Activated CD8-positive, alpha-beta T cell treated with anti-CD3 and anti-CD28 coated beads for 36 hours (primary cell): Measurements from ENCODE around the gene GLDC. TPM values are rescaled to one million over a fixed set of nuclear protein-coding genes. Genes with fewer than 3 reads are reported as not detected.

Experiments
- ATAC-seq: fragments of 200-7000 bp; cut with Tn5 transposase; one replicate; pipeline ENCODE4 v1.10.0; 2021; ENCODE audit warnings: mild to moderate bottlenecking, moderate library complexity
- CTCF ChIA-PET: fragments of 350-600 bp; sonication (Branson Sonifier 250); formaldehyde crosslinking; loops from one replicate; lab custom pipeline; 2021; ENCODE audit warnings: antibody characterized with exemption; lab: Charles Lee
- POLR2A ChIA-PET: fragments of 350-600 bp; sonication (Branson Sonifier 250); formaldehyde crosslinking; loops from one replicate; lab custom pipeline; 2021; ENCODE audit warnings: antibody characterized with exemption; lab: Charles Lee
- DNase-seq: peaks from one replicate; pipeline ENCODE4 v3.0.0-alpha.2; 2020
- H3K27ac Mint-ChIP-seq: one replicate; pipeline ENCODE4 v1.8.0; 2021; ENCODE audit warnings: mild to moderate bottlenecking, mixed read lengths
- H3K27me3 Mint-ChIP-seq: one replicate; pipeline ENCODE4 v1.8.0; 2021; ENCODE audit warnings: mixed read lengths
- H3K36me3 Mint-ChIP-seq: one replicate; pipeline ENCODE4 v1.8.0; 2021; ENCODE audit warnings: low read depth, mixed read lengths
- H3K4me1 Mint-ChIP-seq: one replicate; pipeline ENCODE4 v1.8.0; 2021; ENCODE audit warnings: low read depth, mixed read lengths
- H3K4me3 Mint-ChIP-seq: one replicate; pipeline ENCODE4 v1.8.0; 2021; ENCODE audit warnings: mild to moderate bottlenecking, moderate library complexity, mixed read lengths
- H3K9me3 Mint-ChIP-seq: one replicate; pipeline ENCODE4 v1.8.0; 2021; ENCODE audit warnings: mixed read lengths
- CTCF ChIP-seq: fragments of 200-600 bp; IDR thresholded peaks from one replicate; pipeline ENCODE4 v1.8.0; 2022; ENCODE audit warnings: antibody characterized with exemption, mild to moderate bottlenecking
- intact Hi-C: fragments of 100-400 bp; cut with micrococcal nuclease; formaldehyde crosslinking; loops from one replicate; pipeline ENCODE4 v1.10.0; 2022
- total RNA-seq, 2 experiments: library from RNA; stranded (reverse); gene quantifications; one replicate each; pipeline ENCODE4 v1.2.3, GENCODE V29; 2021

GLDC gene
- total RNA-seq, 2 experiments from 2014 or later = 0.63 to 1.3 TPM

GRCh38 chr9:6680797-6681146 is 35.2 kb upstream of the GLDC start:
- intact Hi-C loops = loop anchor here (5.0 kb wide), 2 partner anchors 77 to 268 kb away; partner anchors contain the start of genes KDM4C and UHRF2
- no peak for TF ChIP-seq CTCF
- H3K36me3 Mint-ChIP-seq = peaks cover 15% of the 10 kb centered on the region
- ChIA-PET CTCF (no interaction called here), POLR2A (interaction anchor here (0.6 to 4.0 kb wide), 8 partner anchors 14 to 268 kb away, joined by 3 to 30 read pairs (median 4); partner anchors contain the start of genes GLDC, KDM4C and UHRF2)
- DNase-seq = peak; percentile 86
- ATAC-seq = peak; percentile 60
- peaks cover 17% of the 10 kb centered on the region for H3K4me1 Mint-ChIP-seq
- no peaks in the 10 kb centered on the region for H3K9me3 Mint-ChIP-seq
- peak overlapping the region; percentile 100 for H3K27ac Mint-ChIP-seq
- H3K27me3 Mint-ChIP-seq = no peaks in the 10 kb centered on the region
- peak overlapping the region; percentile 96 for H3K4me3 Mint-ChIP-seq

- DNase-seq (no peak), ATAC-seq (no peak)
- H3K4me3 Mint-ChIP-seq = no peak overlapping the region
- no peaks in the 10 kb centered on the region for H3K9me3 Mint-ChIP-seq
- intact Hi-C loops = no loop called here
- ChIA-PET CTCF (interaction anchor here (1.5 to 1.7 kb wide), 2 partner anchors 11 to 93 kb away, joined by 5 read pairs; no protein-coding TSS in a partner anchor), POLR2A (interaction anchor here (1.2 kb wide), 1 partner anchor 72 kb away, joined by 3 read pairs; no protein-coding TSS in a partner anchor)
- H3K27me3 Mint-ChIP-seq = no peaks in the 10 kb centered on the region
- H3K4me1 Mint-ChIP-seq = peaks cover 7% of the 10 kb centered on the region
- H3K27ac Mint-ChIP-seq = no peak overlapping the region
- TF ChIP-seq CTCF = no peak
- H3K36me3 Mint-ChIP-seq = peaks cover 6% of the 10 kb centered on the region
Observed at GRCh38 chr9:6677803-6678202, 32.3 kb upstream of the GLDC start.

- peaks cover 5% of the 10 kb centered on the region for H3K36me3 Mint-ChIP-seq
- H3K4me1 Mint-ChIP-seq = peaks cover 5% of the 10 kb centered on the region
- TF ChIP-seq CTCF = no peak
- ATAC-seq (no peak), DNase-seq (no peak)
- ChIA-PET CTCF (interaction anchor here (1.4 kb wide), 1 partner anchor 9 kb away, joined by 7 read pairs; no protein-coding TSS in a partner anchor), POLR2A (interaction anchor here (1.2 kb wide), 1 partner anchor 74 kb away, joined by 3 read pairs; no protein-coding TSS in a partner anchor)
- no peak overlapping the region for H3K27ac Mint-ChIP-seq
- no peak overlapping the region for H3K4me3 Mint-ChIP-seq
- H3K27me3 Mint-ChIP-seq = no peaks in the 10 kb centered on the region
- intact Hi-C loops = no loop called here
- no peaks in the 10 kb centered on the region for H3K9me3 Mint-ChIP-seq
Observed at GRCh38 chr9:6676254-6676921, 30.9 kb upstream of the GLDC start.

GRCh38 chr9:6675268-6675667 is 29.7 kb upstream of the GLDC start:
- Mint-ChIP-seq H3K27me3 (no peaks in the 10 kb centered on the region), H3K27ac (no peak overlapping the region), H3K9me3 (no peaks in the 10 kb centered on the region), H3K36me3 (peaks cover under 1% of the 10 kb centered on the region), H3K4me3 (no peak overlapping the region), H3K4me1 (peaks cover under 1% of the 10 kb centered on the region)
- intact Hi-C loops = no loop called here
- ChIA-PET POLR2A (no interaction called here), CTCF (interaction anchor here (0.7 kb wide), 1 partner anchor 198 kb away, joined by 3 read pairs; no protein-coding TSS in a partner anchor)
- TF ChIP-seq CTCF = no peak
- ATAC-seq = no peak
- no peak for DNase-seq
